AG04450 (cell line): Measurements from ENCODE around the gene TAS2R3. TPM values are rescaled to one million over a fixed set of nuclear protein-coding genes. Genes with fewer than 3 reads are reported as not detected.
A peak's percentile ranks its signal among the peaks of the same experiment; 100 is the strongest.
"Not testable (repeated sequence)": the region's sequence is repeated elsewhere in the genome, so short reads cannot be mapped to it uniquely, and the experiment has no call there.

Experiments
- CTCF ChIA-PET: fragments of 300-600, 350-600 bp; formaldehyde crosslinking; extraction: SDS; loops from one replicate; lab custom pipeline; 2022; ENCODE audit warnings: antibody characterized with exemption, inconsistent platforms; lab: Charles Lee
- POLR2A ChIA-PET: fragments of 350-600 bp; formaldehyde crosslinking; extraction: SDS; loops from one replicate; lab custom pipeline; 2021; ENCODE audit warnings: antibody characterized with exemption, inconsistent platforms; lab: Yijun Ruan, JAX
- DNase-seq: peaks from one replicate; pipeline ENCODE4 v3.0.0-alpha.2; 2011; ENCODE audit warnings: low read depth, low spot score
- H3K27ac ChIP-seq: one replicate; pipeline ENCODE4 v1.5.1; 2012; ENCODE audit warnings: low read depth, low read length, control low read depth
- H3K27me3 ChIP-seq: one replicate; pipeline ENCODE4 v1.6.0; 2012; ENCODE audit warnings: low read length; ENCODE audit not compliant: control insufficient read depth, insufficient read depth
- H3K4me3 ChIP-seq: 2 replicates; pipeline ENCODE4 v1.5.1; 2011; ENCODE audit warnings: mild to moderate bottlenecking, low read depth, low read length, control low read depth
- H3K9me3 ChIP-seq: 2 replicates; pipeline ENCODE4 v1.5.1; 2012; ENCODE audit warnings: low read length; ENCODE audit not compliant: control insufficient read depth, insufficient read depth
- CTCF ChIP-seq: IDR thresholded peaks from 2 replicates; pipeline ENCODE4 v1.5.1; 2011; ENCODE audit warnings: low read depth, low read length, control low read depth, inconsistent platforms
- polyA plus RNA-seq: library from polyadenylated mRNA; depleted of rRNA; stranded (reverse); fragments of >200 nt; gene quantifications from 2 replicates; pipeline ENCODE4 v1.2.3, GENCODE V29; 2011

The TAS2R3 gene
- polyA plus RNA-seq, 1 experiment, result 0.21 TPM

- no peak for DNase-seq
- ChIA-PET CTCF (interaction anchor here (0.9 to 1.6 kb wide), 3 partner anchors 10 to 37 kb away, joined by 3 to 5 read pairs (median 3); partner anchors contain the start of gene SSBP1), POLR2A (no interaction called here)
- no peaks in the 10 kb centered on the region for H3K27me3 ChIP-seq
- H3K9me3 ChIP-seq, result peaks cover 16% of the 10 kb centered on the region
- H3K27ac ChIP-seq, result no peak overlapping the region
- H3K4me3 ChIP-seq, result no peak overlapping the region
- no peak for TF ChIP-seq CTCF
These were observed 15.5 kb upstream of the TAS2R3 start for GRCh38 chr7:141748396-141748795.

GRCh38 chr7:141751904-141752303 lies 12.0 kb upstream of the TAS2R3 start:
- H3K4me3 ChIP-seq, CTCF ChIA-PET, DNase-seq: not testable (repeated sequence)

GRCh38 chr7:141752634-141753033 lies 11.3 kb upstream of the TAS2R3 start:
- H3K27ac ChIP-seq, result no peak overlapping the region
- peak; percentile 21; the same call in 1 of the 2 replicates for TF ChIP-seq CTCF
- CTCF ChIA-PET, result no interaction called here
- H3K27me3 ChIP-seq, result no peaks in the 10 kb centered on the region
- H3K4me3 ChIP-seq, result no peak overlapping the region
- no peak for DNase-seq
- H3K9me3 ChIP-seq, result peaks cover 16% of the 10 kb centered on the region
- POLR2A ChIA-PET, result no interaction called here

More at GRCh38 chr7:141751904-141752303, 12.0 kb upstream of the TAS2R3 start:
- POLR2A ChIA-PET, H3K27me3 ChIP-seq, H3K27ac ChIP-seq: not testable (repeated sequence)
- H3K9me3 ChIP-seq, result peaks cover 16% of the 10 kb centered on the region

- ChIA-PET CTCF (interaction anchor here (1.2 kb wide), 1 partner anchor 31 kb away, joined by 8 read pairs; no protein-coding TSS in a partner anchor), POLR2A (no interaction called here)
- no peak overlapping the region for H3K27ac ChIP-seq
- TF ChIP-seq CTCF, result peak; percentile 40
- H3K27me3 ChIP-seq, result no peaks in the 10 kb centered on the region
- H3K4me3 ChIP-seq, result no peak overlapping the region
- H3K9me3 ChIP-seq, result peaks cover 16% of the 10 kb centered on the region
- DNase-seq, result no peak
These were observed 9.0 kb upstream of the TAS2R3 start for GRCh38 chr7:141754939-141755338.

GRCh38 chr7:141770083-141770583 lies 6.2 kb downstream of the TAS2R3 start:
- H3K4me3 ChIP-seq, H3K9me3 ChIP-seq, POLR2A ChIA-PET, H3K27me3 ChIP-seq, DNase-seq, H3K27ac ChIP-seq: not testable (repeated sequence)
- CTCF ChIA-PET, result interaction anchor here (1.6 kb wide), 1 partner anchor 16 kb away, joined by 8 read pairs; no protein-coding TSS in a partner anchor

GRCh38 chr7:141776374-141776773 lies 12.5 kb downstream of the TAS2R3 start, which contains the start of gene TAS2R4:
TSS of gene TAS2R4 (plus strand) at chr7:141776674. CDS start at chr7:141778489, 1,815 bp downstream.
- no peaks in the 10 kb centered on the region for H3K9me3 ChIP-seq
- H3K4me3 ChIP-seq, result no peak within 1 kb of the TSS
- no peaks in the 10 kb centered on the region for H3K27me3 ChIP-seq
- TF ChIP-seq CTCF, result no peak
- CTCF ChIA-PET, result interaction anchor here (0.8 to 1.7 kb wide), 2 partner anchors 10 to 20 kb away, joined by 3 to 24 read pairs; no protein-coding TSS in a partner anchor
- POLR2A ChIA-PET, result no interaction called here
- DNase-seq, result no peak
- no peak within 1 kb of the TSS for H3K27ac ChIP-seq
